GM10248 (cell line): ENCODE results near the gene RAD23B.

Experiments
- CTCF ChIA-PET: fragments of 300-600 bp; sonication (Branson Sonifier 250); formaldehyde crosslinking; extraction: SDS; loops from one replicate; lab custom pipeline; 2021; ENCODE audit warnings: antibody characterized with exemption; lab: Yijun Ruan, JAX
- POLR2A ChIA-PET: fragments of 350-650 bp; sonication (Branson Sonifier 250); formaldehyde crosslinking; extraction: SDS; loops from one replicate; lab custom pipeline; 2020; ENCODE audit warnings: antibody characterized with exemption; lab: Yijun Ruan, JAX
- DNase-seq: peaks from one replicate; pipeline ENCODE4 v3.0.0; 2012; ENCODE audit errors: extremely low spot score
- CTCF ChIP-seq: IDR thresholded peaks from 2 replicates; pipeline ENCODE4 v1.5.1; 2012; ENCODE audit warnings: mild to moderate bottlenecking, low read depth; ENCODE audit errors: extremely low read depth, missing control alignments, control extremely low read depth

Gene RAD23B

GRCh38 chr9:107277801-107278200 lies 5.3 kb upstream of the RAD23B start:
- TF ChIP-seq CTCF = no peak
- CTCF ChIA-PET = interaction anchor here (2.5 kb wide), 1 partner anchor 8 kb away, joined by 12 read pairs; no protein-coding TSS in a partner anchor
- no peak for DNase-seq
- POLR2A ChIA-PET = no interaction called here

- TF ChIP-seq CTCF = no peak
- ChIA-PET POLR2A (no interaction called here), CTCF (interaction anchor here (2.5 kb wide), 1 partner anchor 9 kb away, joined by 12 read pairs; no protein-coding TSS in a partner anchor)
- no peak for DNase-seq
These were observed 4.0 kb upstream of the RAD23B start for GRCh38 chr9:107279086-107279485.

GRCh38 chr9:107280543-107280942 lies 2.5 kb upstream of the RAD23B start:
- no peak for TF ChIP-seq CTCF
- ChIA-PET POLR2A (no interaction called here), CTCF (interaction anchor here (1.2 to 2.2 kb wide), 2 partner anchors 18 to 61 kb away, joined by 3 to 10 read pairs; no protein-coding TSS in a partner anchor)
- DNase-seq = no peak

- ChIA-PET POLR2A (interaction anchor here (0.6 kb wide), 1 partner anchor 11 kb away, joined by 7 read pairs; no protein-coding TSS in a partner anchor), CTCF (interaction anchor here (0.9 to 2.2 kb wide), 4 partner anchors 11 to 61 kb away, joined by 3 to 10 read pairs (median 5); no protein-coding TSS in a partner anchor)
- no peak for TF ChIP-seq CTCF
- DNase-seq = no peak
These were observed 1.9 kb upstream of the RAD23B start for GRCh38 chr9:107281184-107281583.

- ChIA-PET POLR2A (interaction anchor here (0.6 kb wide), 1 partner anchor 10 kb away, joined by 7 read pairs; no protein-coding TSS in a partner anchor), CTCF (interaction anchor here (0.9 to 2.2 kb wide), 4 partner anchors 12 to 60 kb away, joined by 3 to 10 read pairs (median 5); no protein-coding TSS in a partner anchor)
- TF ChIP-seq CTCF = no peak
- no peak for DNase-seq
These were observed 984 bp upstream of the RAD23B start for GRCh38 chr9:107281922-107282667.
